Measurements from ENCODE around the gene SLC37A1.

The SLC37A1 gene

DNA sequence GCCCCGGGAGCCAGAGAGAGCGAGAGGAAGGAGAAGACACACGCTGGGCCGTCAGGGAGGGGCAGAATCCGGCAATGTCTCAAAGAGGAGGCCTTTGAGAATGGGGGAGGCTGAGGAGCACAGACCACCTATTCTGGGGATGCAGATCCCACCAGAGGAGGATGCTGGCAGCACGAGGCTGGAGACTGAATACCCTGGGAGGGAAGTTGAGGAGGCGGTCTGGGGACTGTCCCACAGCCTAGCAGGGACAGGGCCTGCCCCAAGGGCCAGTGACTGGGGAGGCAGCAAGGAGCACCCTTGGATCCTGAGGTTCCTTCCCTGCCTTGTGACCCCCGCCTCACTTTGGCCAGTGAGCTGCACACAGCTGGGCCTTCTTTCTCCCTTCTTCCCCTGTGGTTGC is 49.2 kb downstream of the SLC37A1 start:
- DNase-seq (ENCODE audit: low read depth in 2 of 2): no peak

DNA sequence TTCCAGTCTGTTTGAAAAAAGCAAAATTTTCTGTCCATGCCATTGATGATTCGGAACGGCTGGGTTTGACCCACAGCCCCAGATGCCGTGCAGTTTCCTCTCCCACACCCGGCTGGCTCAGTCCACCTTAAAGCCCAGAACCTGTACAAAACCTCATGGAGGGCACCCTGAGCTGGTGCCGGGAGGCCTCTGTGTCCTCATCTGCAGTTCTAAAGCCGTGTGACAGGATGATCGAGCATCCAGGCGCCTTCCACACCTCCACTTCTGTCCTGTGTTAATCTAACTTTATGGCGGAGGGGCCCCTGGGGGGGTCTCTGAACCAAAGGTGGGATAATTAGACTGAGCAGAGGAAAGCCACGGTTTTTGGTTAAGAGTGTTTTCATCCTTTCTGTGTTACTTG is 49.6 kb downstream of the SLC37A1 start:
- DNase-seq (ENCODE audit: low read depth in 2 of 2): no peak

DNA sequence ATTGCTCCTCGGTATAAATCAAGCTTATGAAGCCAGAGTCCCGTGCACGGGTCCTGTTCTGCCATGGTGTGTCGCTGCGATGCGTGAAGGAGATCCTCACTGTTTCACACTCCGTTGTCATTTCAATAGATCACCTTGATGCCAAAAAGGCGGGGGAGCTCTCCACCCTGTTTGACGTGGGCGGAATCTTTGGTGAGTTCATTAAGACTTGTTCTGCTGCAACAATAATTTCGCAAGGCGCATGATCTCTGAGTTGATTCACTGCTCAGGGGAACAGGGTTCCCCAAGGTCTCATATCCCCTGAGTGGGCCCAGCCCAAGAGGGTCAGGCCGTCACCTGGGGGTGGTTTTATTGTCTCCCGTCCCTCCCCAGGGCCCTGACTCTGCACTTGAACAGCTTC is 50.0 kb downstream of the SLC37A1 start:
- DNase-seq (ENCODE audit: low read depth in 2 of 2): no peak

DNA sequence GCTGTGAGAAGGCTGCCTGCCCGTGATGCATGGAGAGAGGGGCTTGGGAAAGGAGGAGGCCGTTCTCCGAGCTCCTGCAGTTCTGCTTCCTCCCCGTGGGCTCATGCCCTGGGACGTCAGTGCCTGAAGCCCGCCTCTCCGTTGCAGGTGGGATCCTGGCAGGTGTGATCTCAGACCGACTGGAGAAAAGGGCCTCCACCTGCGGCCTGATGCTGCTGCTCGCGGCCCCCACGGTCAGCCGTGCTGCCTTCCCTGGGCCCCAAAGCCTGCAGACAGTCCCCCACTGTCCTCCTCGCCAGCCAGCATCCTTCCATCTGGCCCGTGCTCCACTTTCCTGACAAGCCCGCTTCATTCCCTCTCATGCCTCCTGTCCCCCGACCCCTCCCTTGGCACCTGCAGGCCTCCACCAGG is 50.9 kb downstream of the SLC37A1 start:
- no peak for DNase-seq (ENCODE audit: low read depth in 2 of 2)

DNA sequence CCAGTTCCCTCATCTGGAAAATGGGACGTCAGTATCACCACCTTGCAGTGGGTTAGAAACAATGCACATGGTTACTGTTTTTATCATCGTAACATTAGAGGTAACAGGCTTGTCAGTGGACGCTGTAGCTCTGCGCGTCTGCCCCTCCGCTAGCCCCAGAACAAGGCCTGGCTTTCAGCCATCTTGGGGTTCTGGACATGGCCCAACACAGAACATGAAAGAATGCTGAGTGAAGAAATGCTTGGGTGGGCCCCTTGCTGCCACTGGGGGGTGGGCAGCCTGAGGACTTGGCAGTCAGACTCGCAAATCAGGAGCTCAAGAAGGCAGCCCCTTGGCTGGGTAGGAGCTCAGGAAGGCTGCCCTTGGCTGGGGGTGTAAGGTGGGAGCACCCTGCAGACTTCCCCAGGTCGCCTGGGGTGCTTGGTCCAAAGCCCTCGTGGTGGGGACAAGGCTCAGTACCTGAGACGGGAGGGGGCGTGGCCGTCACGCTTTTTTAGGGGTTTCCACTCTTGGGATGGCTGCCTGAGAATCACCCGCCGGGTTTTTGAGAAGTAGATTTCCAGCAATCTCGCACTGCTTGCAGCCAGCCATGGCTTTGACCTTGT is 51.7 kb downstream of the SLC37A1 start:
- no peak for DNase-seq (ENCODE audit: low read depth in 2 of 2)

DNA sequence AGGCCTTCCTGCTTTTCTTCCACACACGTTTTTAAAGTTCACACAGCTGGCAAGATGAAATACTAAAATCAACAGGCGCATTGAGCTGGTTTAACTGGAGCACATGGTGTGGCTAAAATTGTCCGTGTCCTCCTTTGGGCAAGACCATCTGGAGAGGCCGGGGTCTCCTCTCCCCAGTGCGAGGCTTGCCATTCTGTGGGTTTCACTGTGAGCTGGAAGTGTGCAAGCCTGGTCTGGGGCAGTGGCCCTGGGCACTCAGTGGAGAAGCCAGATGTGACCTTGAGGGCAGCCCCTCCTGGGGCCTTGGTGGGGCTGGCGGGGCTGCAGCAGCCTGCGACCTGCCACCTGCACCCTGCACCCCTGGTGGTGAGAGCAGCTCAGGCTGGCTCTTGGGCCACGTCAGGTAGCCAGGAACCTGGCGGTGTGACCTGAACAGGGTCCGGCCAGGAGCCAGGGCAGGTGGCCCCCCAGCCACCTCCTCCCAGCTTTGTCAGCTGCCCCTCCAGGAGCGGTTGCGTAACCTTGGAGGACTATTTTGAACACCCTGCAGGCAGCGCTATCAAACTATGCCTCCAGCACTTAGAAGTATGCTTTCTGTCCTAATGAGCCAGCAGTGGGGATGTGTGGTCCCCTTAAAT is 52.4 kb downstream of the SLC37A1 start:
- DNase-seq (ENCODE audit: low read depth in 2 of 2): no peak

DNA sequence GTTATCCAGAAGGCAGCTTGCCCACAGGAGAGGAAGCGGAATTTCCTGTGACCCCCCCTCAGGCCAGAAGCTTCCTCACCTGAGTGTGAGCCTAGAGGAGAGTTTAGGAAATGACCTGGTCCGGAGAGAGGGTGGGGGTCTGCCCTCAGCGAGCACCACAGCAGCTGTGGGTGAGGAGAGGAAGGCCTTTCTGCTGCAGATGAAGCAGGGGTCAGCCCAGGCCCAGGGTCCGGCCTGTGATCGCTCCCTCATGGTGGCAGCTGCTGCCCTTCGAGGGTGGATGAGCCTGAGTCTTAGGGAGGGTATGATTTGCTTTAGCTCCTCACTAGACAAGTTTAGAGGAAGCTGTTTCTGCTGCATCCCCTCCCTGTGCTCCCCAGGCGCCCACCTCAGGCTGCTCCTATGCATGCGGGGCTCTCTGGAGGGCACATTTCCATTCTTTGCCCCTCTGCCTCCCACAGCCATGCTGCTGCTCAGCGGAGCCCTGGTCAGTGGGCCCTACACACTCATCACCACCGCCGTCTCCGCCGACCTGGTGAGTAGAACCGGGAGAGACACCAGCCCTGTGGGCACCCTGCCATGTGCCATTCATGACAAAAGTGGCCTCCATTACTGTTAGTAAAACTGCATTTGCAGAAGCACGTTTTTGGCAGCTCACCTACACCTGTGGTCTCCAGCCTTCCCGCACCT is 53.0 kb downstream of the SLC37A1 start:
- no peak for DNase-seq (ENCODE audit: low read depth in 2 of 2)

DNA sequence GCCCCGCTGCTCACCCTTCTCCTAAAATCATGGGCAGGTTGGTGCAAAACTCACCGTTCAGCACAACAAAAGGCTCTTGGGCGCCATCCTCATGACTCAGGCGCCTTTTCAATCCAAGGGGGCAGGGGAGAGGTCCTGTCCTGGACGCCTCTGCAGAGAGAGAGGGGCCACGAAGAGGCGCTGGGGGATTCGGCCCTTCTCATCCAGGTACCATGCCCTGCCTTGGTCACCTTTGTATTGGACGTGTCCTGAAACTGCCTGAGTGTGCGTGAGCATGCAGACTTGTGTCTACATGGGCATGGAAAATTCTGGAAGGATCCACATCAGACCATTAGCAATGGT is 53.5 kb downstream of the SLC37A1 start:
- no peak for DNase-seq (ENCODE audit: low read depth in 2 of 2)

DNA sequence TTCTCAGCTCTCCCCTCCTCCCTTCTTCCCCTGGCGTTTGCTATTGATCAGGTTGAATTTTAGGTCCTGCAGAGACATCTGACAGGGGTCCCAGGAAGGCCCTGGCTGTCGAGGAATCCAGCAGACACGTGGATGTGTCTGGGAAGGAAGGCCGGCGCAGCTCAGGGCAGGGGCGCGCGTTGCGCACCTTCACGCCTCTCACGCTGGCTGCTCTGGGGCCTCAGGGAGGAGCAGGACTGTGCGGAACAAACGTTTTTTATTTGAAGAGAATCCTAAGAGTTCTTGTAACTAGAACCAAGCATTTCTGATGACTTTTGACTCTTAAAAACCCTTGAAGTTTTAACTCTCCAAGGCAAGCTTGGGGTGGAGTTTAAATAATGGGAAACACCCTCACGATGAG is 54.2 kb downstream of the SLC37A1 start:
- no peak for DNase-seq (ENCODE audit: low read depth in 2 of 2)

DNA sequence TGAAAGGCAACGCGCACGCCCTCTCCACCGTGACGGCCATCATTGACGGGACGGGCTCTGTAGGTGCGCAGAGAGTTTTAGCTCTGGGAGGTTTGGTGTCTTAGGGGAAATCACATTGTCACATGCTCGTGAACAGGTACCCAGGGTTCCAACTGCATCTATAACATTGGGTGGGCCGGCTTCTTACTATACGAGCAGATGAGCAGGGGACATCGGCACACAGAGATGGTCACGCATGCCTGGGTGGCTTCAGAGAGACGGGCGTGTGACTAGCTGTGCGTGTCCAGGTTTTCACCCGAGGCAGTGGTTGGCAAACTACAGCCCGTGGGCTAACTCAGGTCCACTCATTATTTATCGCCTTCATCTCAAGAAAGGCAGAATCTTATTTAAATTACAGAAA is 54.7 kb downstream of the SLC37A1 start:
- DNase-seq (ENCODE audit: low read depth in 2 of 2): no peak

DNA sequence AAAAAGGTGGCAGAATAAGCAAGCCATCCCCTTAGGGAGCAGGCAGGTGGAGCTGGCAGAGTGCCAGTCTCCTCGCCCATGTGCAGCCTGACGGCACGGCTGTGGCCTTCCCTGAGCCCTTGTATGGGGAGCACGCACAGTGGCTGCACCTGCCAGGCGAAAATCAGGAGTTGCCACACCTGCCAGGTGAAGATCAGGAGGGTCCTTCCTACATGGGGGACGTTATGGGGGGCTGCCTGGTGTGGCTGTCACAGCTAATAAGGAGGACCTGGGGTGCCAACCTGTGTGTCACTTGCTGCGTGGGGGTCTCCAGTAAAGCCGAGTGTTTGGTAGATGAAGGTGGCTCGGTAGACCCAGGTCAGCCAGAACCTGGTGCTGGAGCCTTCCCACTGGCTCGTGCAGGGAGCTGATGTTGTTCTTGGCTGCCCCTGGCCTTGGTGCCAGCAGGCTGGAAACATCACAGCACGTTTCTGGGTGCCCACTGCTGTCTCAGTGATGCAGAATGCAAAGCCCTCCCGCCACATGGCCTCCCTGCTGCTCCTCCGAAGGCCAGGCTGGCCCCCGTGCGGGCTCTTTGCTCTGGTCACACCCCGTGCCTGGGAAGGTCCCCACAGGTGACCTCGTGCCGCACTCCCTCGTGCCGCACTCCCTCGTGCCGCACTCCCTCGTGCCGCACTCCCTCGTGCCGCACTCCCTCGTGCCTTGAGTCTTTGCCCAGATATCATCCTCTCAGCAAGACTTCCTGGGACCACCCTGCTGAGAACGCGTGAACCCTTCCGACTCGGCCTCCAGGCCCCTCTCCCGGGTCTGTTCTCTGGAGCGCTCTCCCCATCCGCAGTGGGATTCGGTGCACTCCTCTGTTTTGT is 55.4 kb downstream of the SLC37A1 start:
- no peak for DNase-seq (ENCODE audit: low read depth in 2 of 2)

DNA sequence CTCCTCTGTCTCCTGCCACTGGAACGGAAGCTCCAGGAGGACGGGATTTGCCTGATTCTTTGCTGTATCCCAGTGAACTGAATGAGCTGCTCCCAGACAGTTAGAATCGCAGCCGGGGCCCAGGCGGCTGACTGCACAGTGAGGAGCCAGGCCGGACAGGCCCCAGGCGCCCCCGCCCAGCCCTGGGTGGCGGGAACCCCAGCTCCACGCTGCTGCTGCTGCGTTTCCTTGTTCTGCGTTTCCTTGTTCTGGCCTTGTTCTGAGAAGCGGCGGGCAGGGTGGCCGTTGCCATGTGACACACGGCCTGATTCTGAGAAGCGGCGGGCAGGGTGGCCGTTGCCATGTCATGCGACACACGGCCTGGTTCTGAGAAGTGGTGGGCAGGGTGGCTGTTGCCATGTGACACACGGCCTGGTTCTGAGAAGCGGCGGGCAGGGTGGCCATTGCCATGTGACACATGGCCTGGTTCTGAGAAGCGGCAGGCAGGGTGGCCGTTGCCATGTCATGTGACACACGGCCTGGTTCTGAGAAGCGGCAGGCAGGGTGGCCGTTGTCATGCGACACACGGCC is 56.2 kb downstream of the SLC37A1 start:
- no peak for DNase-seq (ENCODE audit: low read depth in 2 of 2)

DNA sequence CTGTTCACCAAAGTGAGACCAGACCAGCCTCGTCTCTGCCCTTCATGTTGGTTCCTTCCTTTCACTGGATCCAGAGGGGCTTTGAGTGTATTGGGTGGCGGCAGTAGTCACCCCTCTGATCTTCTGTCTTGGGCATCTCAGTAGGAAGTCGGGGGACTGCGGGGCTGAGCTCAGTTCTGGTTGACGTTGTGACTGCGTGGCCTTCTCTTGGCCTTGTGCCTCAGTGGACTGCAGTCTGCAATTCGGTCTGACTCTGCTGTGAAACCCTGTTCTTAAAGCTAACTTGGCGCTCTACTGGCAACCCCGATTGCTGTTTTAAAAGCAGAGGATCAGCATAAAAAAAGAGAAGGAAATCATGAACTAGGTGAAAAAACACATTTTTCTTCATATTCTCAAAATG is 56.7 kb downstream of the SLC37A1 start:
- DNase-seq (ENCODE audit: low read depth in 2 of 2): no peak

DNA sequence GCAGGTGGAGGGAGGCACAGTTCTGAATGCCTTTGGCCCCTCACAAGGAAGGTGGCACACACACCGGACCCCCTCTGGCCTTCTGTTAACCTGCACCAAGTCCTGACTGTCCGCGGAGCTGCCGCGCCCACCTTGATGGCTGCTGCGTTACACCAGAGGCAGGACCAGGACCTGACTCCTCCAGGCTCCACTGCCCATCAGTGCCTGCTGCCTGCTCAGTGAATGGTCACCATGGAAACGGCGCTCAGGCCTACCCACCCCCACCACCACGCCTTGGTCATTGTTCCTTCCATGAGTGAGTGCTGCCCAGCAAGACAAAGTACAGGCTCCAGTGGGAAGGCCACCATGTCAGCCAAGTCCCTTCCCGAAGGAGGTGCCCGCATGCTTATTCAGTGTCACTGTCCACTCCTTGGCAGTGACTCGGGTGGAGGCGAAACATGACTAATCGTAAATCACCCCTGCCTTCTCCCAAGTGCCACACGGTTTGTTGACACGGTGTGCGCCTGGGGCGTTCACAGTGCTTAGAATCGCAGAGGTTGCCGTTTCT is 57.3 kb downstream of the SLC37A1 start:
- DNase-seq (ENCODE audit: low read depth in 2 of 2): no peak

DNA sequence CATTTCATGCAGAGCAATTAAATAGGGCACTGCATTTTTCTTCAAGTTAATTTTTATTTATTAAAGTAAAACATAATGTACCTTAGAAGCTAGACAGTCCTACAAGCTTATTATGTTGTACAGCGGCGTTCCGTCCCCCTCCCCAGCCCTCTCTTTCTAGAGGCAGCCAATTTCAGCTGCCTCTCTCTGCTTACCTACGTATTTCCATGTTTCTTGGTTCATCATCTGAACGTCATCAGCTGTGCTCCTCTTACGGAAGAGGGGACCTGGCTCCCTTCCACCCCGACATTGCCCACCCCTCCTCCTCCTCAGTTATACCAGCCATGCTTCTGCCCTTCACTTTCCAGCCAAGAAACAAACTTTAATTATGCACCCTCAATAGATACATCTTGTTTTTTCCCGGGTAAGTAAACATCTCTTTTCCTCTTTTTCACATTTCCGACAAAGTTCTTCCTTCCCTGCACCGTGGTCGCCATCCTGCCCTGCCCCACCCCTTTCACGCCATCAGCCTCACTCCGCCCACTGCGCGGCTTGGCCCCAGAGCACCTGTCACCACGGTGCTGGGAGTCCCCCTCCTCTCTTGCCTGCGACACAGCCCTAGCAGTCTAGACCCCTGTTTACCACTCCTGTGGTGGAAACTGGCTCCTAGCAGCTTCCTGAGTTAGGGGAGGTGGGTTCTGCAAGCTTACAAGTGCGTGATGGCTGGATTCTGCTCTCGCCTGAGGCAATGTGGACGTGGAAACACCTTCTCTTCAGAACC is 57.9 kb downstream of the SLC37A1 start:
- no peak for DNase-seq (ENCODE audit: low read depth in 2 of 2)

DNA sequence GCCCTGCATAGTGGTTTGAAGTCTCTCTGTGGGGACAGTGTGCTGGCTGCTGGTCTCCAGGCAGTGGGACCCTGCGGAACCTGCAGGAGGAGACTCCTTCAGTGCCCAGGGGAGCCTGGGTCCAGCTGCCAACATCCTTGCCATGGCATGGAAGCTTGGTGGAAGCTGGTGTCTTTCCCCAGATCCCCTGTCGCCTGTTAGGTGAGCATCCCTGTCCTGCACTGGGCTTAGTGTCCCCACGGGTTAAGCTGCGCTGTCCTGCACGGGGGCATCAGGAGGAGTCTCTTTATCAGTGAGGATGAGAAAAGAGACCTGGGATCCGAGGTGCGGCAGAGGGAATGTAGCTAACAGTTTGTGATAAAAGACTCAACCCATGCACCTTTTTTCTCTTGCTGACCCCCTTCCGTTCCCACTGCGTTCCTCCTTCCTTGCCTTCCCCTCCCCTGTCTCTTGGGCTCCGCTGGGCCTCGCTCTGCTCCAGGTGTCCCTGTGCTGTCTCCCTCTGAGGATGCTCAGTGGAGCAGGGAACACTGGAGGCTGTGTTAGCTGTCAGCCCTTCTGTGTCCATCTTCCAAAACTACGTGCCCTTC is 59.3 kb downstream of the SLC37A1 start:
- no peak for DNase-seq (ENCODE audit: low read depth in 2 of 2)

DNA sequence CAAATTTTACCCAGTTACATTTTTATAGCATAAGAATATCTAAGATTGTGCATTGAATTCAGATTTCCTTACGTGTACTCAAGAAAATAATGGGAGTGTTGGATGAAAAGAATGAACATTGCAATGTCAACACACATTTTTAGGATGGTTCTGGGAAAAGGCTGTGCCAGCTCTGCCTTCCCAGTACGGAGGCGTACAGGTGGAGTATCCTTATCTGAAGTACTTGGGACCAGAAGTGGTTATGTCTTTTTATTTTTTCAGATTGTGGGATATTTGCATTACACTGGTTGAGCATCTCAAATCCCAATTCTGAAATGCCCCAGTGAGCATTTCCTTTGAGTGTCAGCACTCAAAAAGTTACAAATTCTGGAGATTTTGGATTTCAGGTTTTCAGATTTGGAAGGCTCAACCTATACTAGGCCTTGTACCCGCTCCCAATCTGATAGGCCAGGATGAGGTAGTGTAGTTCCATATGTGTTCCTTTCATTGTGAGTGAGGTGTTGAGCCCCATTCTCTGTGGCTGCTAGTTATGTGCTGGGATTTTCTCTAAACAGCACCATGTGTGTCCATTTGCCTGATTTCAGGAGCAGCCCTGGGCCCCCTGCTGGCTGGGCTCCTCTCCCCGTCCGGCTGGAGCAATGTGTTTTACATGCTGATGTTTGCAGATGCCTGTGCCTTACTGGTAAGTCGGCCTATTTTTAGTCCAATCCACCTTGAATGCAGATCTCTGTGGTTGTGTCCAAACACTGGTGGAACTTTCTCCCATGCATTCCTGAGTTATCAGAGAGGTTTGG is 60.8 kb downstream of the SLC37A1 start:
- DNase-seq (ENCODE audit: low read depth in 2 of 2): no peak

DNA sequence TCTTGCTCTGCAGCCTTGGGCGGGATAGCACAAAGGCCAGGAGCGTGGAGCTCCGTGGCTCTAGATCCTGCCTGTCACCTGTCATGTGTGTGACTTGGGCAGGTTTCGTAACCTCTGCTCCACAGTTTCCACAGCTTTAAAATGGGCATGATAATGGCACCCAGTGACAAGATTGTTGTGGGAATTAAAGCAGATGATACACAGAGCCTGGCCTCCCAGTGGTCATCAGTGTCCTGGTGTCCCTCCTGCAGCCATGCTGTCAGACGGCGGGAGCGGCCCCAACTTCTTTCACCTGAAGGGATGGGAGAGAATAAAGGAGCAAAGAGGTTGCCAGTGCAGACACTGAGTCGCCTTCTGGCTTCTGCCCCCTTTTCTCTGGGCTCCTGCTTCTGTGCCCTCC is 61.5 kb downstream of the SLC37A1 start:
- no peak for DNase-seq (ENCODE audit: low read depth in 2 of 2)

DNA sequence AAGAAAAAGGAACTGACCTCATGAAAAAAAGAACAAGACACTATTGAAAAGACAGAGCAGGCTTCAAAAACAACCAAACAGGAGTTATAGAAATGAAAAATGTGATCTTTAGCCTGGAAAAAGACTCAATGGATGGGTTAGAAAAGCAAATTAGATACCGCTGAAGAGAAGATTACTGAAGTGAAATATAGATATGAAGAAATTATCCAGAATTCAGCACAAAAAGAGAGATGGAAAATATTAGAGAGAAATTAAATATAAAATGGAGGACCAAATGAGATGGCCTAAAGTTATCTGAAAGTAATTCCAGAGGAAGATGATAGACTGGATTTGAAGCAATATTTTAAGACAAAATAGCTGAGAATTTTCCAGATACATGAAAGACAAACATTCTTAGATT is 63.0 kb downstream of the SLC37A1 start:
- DNase-seq (ENCODE audit: low read depth in 2 of 2): no peak

DNA sequence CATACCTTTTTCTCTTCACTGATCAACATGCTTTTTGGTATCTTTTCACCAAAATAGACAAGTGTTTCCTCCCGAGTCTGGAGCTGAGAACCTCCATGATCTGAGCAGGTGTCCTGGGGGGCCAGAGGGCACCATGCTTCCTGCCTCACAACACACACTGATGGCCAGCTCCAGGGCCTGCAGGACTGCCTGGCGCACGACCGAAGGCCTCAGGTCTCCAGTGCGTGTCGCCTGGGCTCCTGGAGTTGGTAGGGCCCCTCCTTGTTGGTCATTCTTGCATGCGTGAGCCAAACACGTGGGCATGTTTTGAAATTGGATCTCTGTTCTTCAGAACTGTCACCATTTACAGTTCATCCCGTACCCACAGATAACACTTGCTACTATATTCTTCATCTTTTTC is 64.4 kb downstream of the SLC37A1 start:
- no peak for DNase-seq (ENCODE audit: low read depth in 2 of 2)
